Natural killer cell (primary cell): ENCODE measurements around the gene SMAD3. TPM values are rescaled to one million over a fixed set of nuclear protein-coding genes. Genes with fewer than 3 reads are reported as not detected.

Experiments used
- ATAC-seq, 3 donors: fragments of 150-1000 bp in 2 of 3; fragments of 200-7000 bp in 1 of 3; cut with Tn5 transposase; 1 replicate in 1 of 3; 2 replicates in 2 of 3; pipeline ENCODE4 v1.10.0; 2021; ENCODE audit warnings: mild to moderate bottlenecking in 2 of 3, moderate library complexity in 2 of 3
- DNase-seq, 2 donors: peaks; one replicate each; pipeline versions ENCODE4 v3.0.0 to v3.0.0-alpha.2; 2013 to 2021; ENCODE audit warnings: mixed read lengths in 1 of 2
- H3K27ac ChIP-seq: one replicate; pipeline ENCODE4 v1.5.1; 2013; ENCODE audit warnings: mild to moderate bottlenecking, low read length
- H3K27me3 ChIP-seq: one replicate; pipeline ENCODE4 v1.6.1; 2013; ENCODE audit warnings: low read length; ENCODE audit not compliant: control insufficient read depth, insufficient read depth
- H3K36me3 ChIP-seq: one replicate; pipeline ENCODE4 v1.6.1; 2013; ENCODE audit warnings: low read length; ENCODE audit not compliant: control insufficient read depth, insufficient read depth
- H3K4me1 ChIP-seq: one replicate; pipeline ENCODE4 v1.6.1; 2013; ENCODE audit warnings: low read length; ENCODE audit not compliant: control insufficient read depth, insufficient read depth
- H3K4me3 ChIP-seq: one replicate; pipeline ENCODE4 v1.5.1; 2013; ENCODE audit warnings: low read length
- H3K9me3 ChIP-seq: one replicate; pipeline ENCODE4 v1.6.1; 2013; ENCODE audit warnings: low read length; ENCODE audit not compliant: control insufficient read depth, insufficient read depth
- H3K27ac Mint-ChIP-seq, 2 donors: one replicate each; pipeline ENCODE4 v1.8.0; 2022; ENCODE audit warnings: mild to moderate bottlenecking in 2 of 2, mixed read lengths in 2 of 2, moderate library complexity in 1 of 2
- H3K27me3 Mint-ChIP-seq, 2 donors: one replicate each; pipeline ENCODE4 v1.8.0; 2022; ENCODE audit warnings: low read depth in 2 of 2, mixed read lengths in 2 of 2
- H3K36me3 Mint-ChIP-seq: one replicate; pipeline ENCODE4 v1.8.0; 2022; ENCODE audit warnings: mixed read lengths
- H3K4me1 Mint-ChIP-seq, 2 donors: one replicate each; pipeline ENCODE4 v1.8.0; 2022; ENCODE audit warnings: mixed read lengths in 2 of 2
- H3K4me3 Mint-ChIP-seq: one replicate; pipeline ENCODE4 v1.8.0; 2022; ENCODE audit warnings: mild to moderate bottlenecking, moderate library complexity, mixed read lengths
- H3K9me3 Mint-ChIP-seq, 2 donors: one replicate each; pipeline ENCODE4 v1.8.0; 2022; ENCODE audit warnings: mixed read lengths in 2 of 2
- CTCF ChIP-seq: fragments of 200-600 bp; IDR thresholded peaks from one replicate; pipeline ENCODE4 v1.8.0; 2022; ENCODE audit warnings: antibody characterized with exemption
- WGBS: methylation state at CpG from one replicate; pipeline ENCODE4 v1.1.7; 2013; ENCODE audit warnings: missing lambda C conversion rate; ENCODE audit not compliant: insufficient coverage; 5-methylcytosine and 5-hydroxymethylcytosine counted together
- intact Hi-C: fragments of 100-400 bp; cut with micrococcal nuclease; formaldehyde crosslinking; loops from one replicate; pipeline ENCODE4 v1.14.2; 2022
- total RNA-seq, 4 donors: library from RNA; stranded (reverse); fragments of 120-200 nt in 1 of 4; gene quantifications; one replicate each; pipeline versions ENCODE4 v1.2.3 to v1.2.4, GENCODE V29; 2013 to 2022

Gene SMAD3
- 10 to 100 TPM; 47.1 to 72.6 (median 63.0) TPM for total RNA-seq
- total RNA-seq (2013) = 46.4 TPM

GRCh38 chr15:67065531-67066005 lies at the start of gene SMAD3:
SMAD3 (plus strand) TSS chr15:67065602; CDS start chr15:67066155, 553 bp downstream.
- ATAC-seq (peak; percentile 52 to 75 (median 69)), DNase-seq (peak; percentile 64 to 87)
- peak within 1 kb of the TSS; percentile 93 for H3K4me3 Mint-ChIP-seq
- H3K27me3 Mint-ChIP-seq = no peaks in the 10 kb centered on the region
- H3K27ac ChIP-seq = peak within 1 kb of the TSS; percentile 63
- peak within 1 kb of the TSS; percentile 89 for H3K4me3 ChIP-seq
- H3K9me3 Mint-ChIP-seq = no peaks in the 10 kb centered on the region
- under 1% methylated on average over 63 of the region's 63 CpGs for WGBS
- intact Hi-C loops = loop anchor here (2.0 to 5.0 kb wide), 2 partner anchors 57 to 189 kb away; partner anchors contain the start of genes AAGAB and IQCH
- TF ChIP-seq CTCF = no peak
- H3K4me1 ChIP-seq = peaks cover 50% of the 10 kb centered on the region
- H3K36me3 ChIP-seq = no peaks in the 10 kb centered on the region
- peak within 1 kb of the TSS; percentile 61 to 92 for H3K27ac Mint-ChIP-seq
- peaks cover 46 to 50% of the 10 kb centered on the region in 2 donors for H3K4me1 Mint-ChIP-seq
- H3K27me3 ChIP-seq = no peaks in the 10 kb centered on the region
- H3K36me3 Mint-ChIP-seq = no peaks in the 10 kb centered on the region
- no peaks in the 10 kb centered on the region for H3K9me3 ChIP-seq

GRCh38 chr15:67017311-67017710 lies 48.1 kb upstream of the SMAD3 start:
- no peak overlapping the region for H3K4me3 ChIP-seq
- H3K27ac ChIP-seq = no peak overlapping the region
- intact Hi-C loops = no loop called here
- Mint-ChIP-seq H3K27me3 (peaks cover 0 to 1% of the 10 kb centered on the region in 2 donors), H3K4me3 (no peak overlapping the region), H3K4me1 (no peaks in the 10 kb centered on the region), H3K27ac (no peak overlapping the region), H3K36me3 (no peaks in the 10 kb centered on the region), H3K9me3 (no peaks in the 10 kb centered on the region)
- no peaks in the 10 kb centered on the region for H3K36me3 ChIP-seq
- H3K9me3 ChIP-seq = no peaks in the 10 kb centered on the region
- DNase-seq = no peak
- ATAC-seq = no peak
- 55% methylated on average over 4 of the region's 4 CpGs for WGBS
- TF ChIP-seq CTCF = no peak
- no peaks in the 10 kb centered on the region for H3K27me3 ChIP-seq
- peaks cover 4% of the 10 kb centered on the region for H3K4me1 ChIP-seq

GRCh38 chr15:67018026-67018425 lies 47.4 kb upstream of the SMAD3 start:
- H3K4me3 Mint-ChIP-seq = no peak overlapping the region
- Histone ChIP-seq H3K4me3 (no peak overlapping the region), H3K4me1 (peaks cover 4% of the 10 kb centered on the region), H3K27ac (no peak overlapping the region), H3K9me3 (no peaks in the 10 kb centered on the region), H3K36me3 (no peaks in the 10 kb centered on the region), H3K27me3 (no peaks in the 10 kb centered on the region)
- no peaks in the 10 kb centered on the region for H3K4me1 Mint-ChIP-seq
- no peak for ATAC-seq
- 33% methylated on average over 1 of the region's 1 CpG for WGBS
- no peak for DNase-seq
- intact Hi-C loops = no loop called here
- TF ChIP-seq CTCF = no peak
- H3K9me3 Mint-ChIP-seq = no peaks in the 10 kb centered on the region
- no peak overlapping the region for H3K27ac Mint-ChIP-seq
- H3K36me3 Mint-ChIP-seq = no peaks in the 10 kb centered on the region
- H3K27me3 Mint-ChIP-seq = peaks cover 0 to 3% of the 10 kb centered on the region in 2 donors

GRCh38 chr15:67018441-67018840 lies 47.0 kb upstream of the SMAD3 start:
- Mint-ChIP-seq H3K4me1 (no peaks in the 10 kb centered on the region), H3K27ac (no peak overlapping the region), H3K36me3 (no peaks in the 10 kb centered on the region), H3K9me3 (no peaks in the 10 kb centered on the region), H3K4me3 (no peak overlapping the region), H3K27me3 (peaks cover 0 to 3% of the 10 kb centered on the region in 2 donors)
- no peak for DNase-seq
- Histone ChIP-seq H3K36me3 (no peaks in the 10 kb centered on the region), H3K27ac (no peak overlapping the region), H3K9me3 (no peaks in the 10 kb centered on the region), H3K27me3 (no peaks in the 10 kb centered on the region), H3K4me3 (no peak overlapping the region), H3K4me1 (peaks cover 6% of the 10 kb centered on the region)
- TF ChIP-seq CTCF = no peak
- intact Hi-C loops = no loop called here
- no peak for ATAC-seq
- 91% methylated on average over 10 of the region's 10 CpGs for WGBS
